ENCODE data around the gene RNASEH1. TPM values are rescaled to one million over a fixed set of nuclear protein-coding genes. Genes with fewer than 3 reads are reported as not detected.

RNASEH1 gene
- total and polyA plus RNA-seq, 2 of the 8 experiments (the other 6 are each of a cell fraction or from before 2014, with no cell fraction given) = 11.7 to 42.7 TPM

GRCh38 chr2:3572620-3573019, 14.5 kb upstream of the RNASEH1 start (continued):
- TF ChIP-seq ATF2 (IDR thresholded peaks at IDR 0.05; ENCODE audit: low read length) (no peak), JUND (IDR thresholded peaks at IDR 0.05; ENCODE audit: low read length) (no peak)

All from H1 (cell line).